ENCODE data around the gene CLEC2D.
A peak's percentile ranks its signal among the peaks of the same experiment; 100 is the strongest.
"Not testable (repeated sequence)": the region's sequence is repeated elsewhere in the genome, so short reads cannot be mapped to it uniquely, and the experiment has no call there.

CLEC2D gene

GRCh38 chr12:9660046-9660445, 9.5 kb upstream of the CLEC2D start:
- no peak for DNase-seq (ENCODE audit: low spot score)

- DNase-seq (ENCODE audit: low spot score): no peak
Observed at GRCh38 chr12:9661720-9662119, 7.8 kb upstream of the CLEC2D start.

GRCh38 chr12:9662488-9662887, 7.0 kb upstream of the CLEC2D start:
- DNase-seq (ENCODE audit: low spot score): no peak

GRCh38 chr12:9667403-9668160, 1.9 kb upstream of the CLEC2D start:
- DNase-seq (ENCODE audit: low spot score): no peak

- DNase-seq (ENCODE audit: low spot score): no peak
Observed at GRCh38 chr12:9668161-9669018, 1.1 kb upstream of the CLEC2D start.

- DNase-seq (ENCODE audit: low spot score): no peak
Observed at GRCh38 chr12:9669019-9669326, 540 bp upstream of the CLEC2D start.

- not testable (repeated sequence) for DNase-seq (ENCODE audit: low spot score)
Observed at GRCh38 chr12:9672340-9672739, 2.8 kb downstream of the CLEC2D start.

GRCh38 chr12:9673404-9674225, 4.1 kb downstream of the CLEC2D start:
- DNase-seq (ENCODE audit: low spot score): peak; percentile 78

GRCh38 chr12:9674226-9674590, 4.7 kb downstream of the CLEC2D start:
- DNase-seq (ENCODE audit: low spot score): no peak

- not testable (repeated sequence) for DNase-seq (ENCODE audit: low spot score)
Observed at GRCh38 chr12:9682508-9682907, 13.0 kb downstream of the CLEC2D start.

- not testable (repeated sequence) for DNase-seq (ENCODE audit: low spot score)
Observed at GRCh38 chr12:9682949-9683348, 13.4 kb downstream of the CLEC2D start.

GRCh38 chr12:9685366-9685765, 15.9 kb downstream of the CLEC2D start:
- DNase-seq (ENCODE audit: low spot score): not testable (repeated sequence)

- DNase-seq (ENCODE audit: low spot score): no peak
Observed at GRCh38 chr12:9685915-9686314, 16.4 kb downstream of the CLEC2D start.

GRCh38 chr12:9687228-9687627, 17.7 kb downstream of the CLEC2D start:
- DNase-seq (ENCODE audit: low spot score): no peak

- DNase-seq (ENCODE audit: low spot score): no peak
Observed at GRCh38 chr12:9692909-9693308, 23.4 kb downstream of the CLEC2D start.

- DNase-seq (ENCODE audit: low spot score): no peak
Observed at GRCh38 chr12:9694241-9694640, 24.7 kb downstream of the CLEC2D start.

- DNase-seq (ENCODE audit: low spot score): not testable (repeated sequence)
Observed at GRCh38 chr12:9695150-9695549, 25.6 kb downstream of the CLEC2D start.

- DNase-seq (ENCODE audit: low spot score): not testable (repeated sequence)
Observed at GRCh38 chr12:9695661-9696060, 26.1 kb downstream of the CLEC2D start.

GRCh38 chr12:9697619-9698018, 28.1 kb downstream of the CLEC2D start:
- no peak for DNase-seq (ENCODE audit: low spot score)

- no peak for DNase-seq (ENCODE audit: low spot score)
Observed at GRCh38 chr12:9698681-9699080, 29.2 kb downstream of the CLEC2D start.

- no peak for DNase-seq (ENCODE audit: low spot score)
Observed at GRCh38 chr12:9699269-9699897, 29.9 kb downstream of the CLEC2D start.

Measured in hepatic stellate cell (primary cell).